HG02571 (cell line): Measurements from ENCODE around the gene NFATC2IP.

Source experiments
- ATAC-seq: cut with Tn5 transposase; IDR thresholded peaks from one replicate; pipeline ENCODE4 v1.9.1; 2021; ENCODE audit warnings: mild to moderate bottlenecking, moderate library complexity; ENCODE audit not compliant: unreplicated experiment

Gene NFATC2IP

DNA sequence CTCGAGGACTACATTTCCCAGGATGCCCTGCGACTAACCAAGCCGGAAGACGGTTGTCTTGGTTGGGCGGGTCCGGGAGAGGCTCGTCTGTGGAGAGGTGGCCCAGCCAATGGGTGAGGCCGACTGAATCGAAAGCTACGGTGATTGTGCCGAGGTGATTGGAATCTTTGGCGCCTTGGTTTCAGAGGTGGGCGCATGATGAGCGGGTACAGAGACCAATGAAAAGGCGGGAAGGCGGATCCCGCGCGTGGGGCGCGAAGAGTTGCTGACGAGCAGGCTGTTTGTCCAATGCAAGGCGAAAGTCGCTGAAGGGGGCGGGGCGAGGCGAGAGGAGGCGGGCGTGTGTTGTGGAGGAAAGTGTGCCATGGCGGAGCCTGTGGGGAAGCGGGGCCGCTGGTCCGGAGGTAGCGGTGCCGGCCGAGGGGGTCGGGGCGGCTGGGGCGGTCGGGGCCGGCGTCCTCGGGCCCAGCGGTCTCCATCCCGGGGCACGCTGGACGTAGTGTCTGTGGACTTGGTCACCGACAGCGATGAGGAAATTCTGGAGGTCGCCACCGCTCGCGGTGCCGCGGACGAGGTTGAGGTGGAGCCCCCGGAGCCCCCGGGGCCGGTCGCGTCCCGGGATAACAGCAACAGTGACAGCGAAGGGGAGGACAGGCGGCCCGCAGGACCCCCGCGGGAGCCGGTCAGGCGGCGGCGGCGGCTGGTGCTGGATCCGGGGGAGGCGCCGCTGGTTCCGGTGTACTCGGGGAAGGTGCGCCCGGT lies at the start of gene NFATC2IP:
Gene NFATC2IP (plus strand): TSS at position 290 of the 762 bp plus-strand sequence. CDS start 75 bp downstream, at position 365.
- ATAC-seq, result peak; percentile 89

GRCh38 chr16:28901862-28902261 lies 48.9 kb upstream of the NFATC2IP start:
- no peak for ATAC-seq

DNA sequence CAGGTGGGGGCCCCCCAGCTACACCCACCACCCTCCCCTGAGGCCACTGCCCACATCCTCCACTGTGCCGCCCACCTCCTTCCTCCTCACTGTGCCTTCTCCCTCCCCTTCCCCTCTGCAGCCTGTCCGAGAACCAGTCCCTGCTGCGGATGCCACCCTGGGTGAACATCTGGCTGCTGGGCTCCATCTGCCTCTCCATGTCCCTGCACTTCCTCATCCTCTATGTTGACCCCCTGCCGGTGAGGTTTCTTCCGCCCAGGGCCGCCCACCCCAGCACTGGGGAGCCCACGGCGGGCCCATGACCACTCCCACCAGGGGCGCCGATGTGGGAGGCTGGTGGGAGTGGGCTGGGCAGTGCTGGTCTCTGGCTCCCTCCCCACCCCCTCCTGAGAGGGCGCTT lies 47.8 kb upstream of the NFATC2IP start:
- ATAC-seq, result no peak

GRCh38 chr16:28903344-28904042 lies 47.2 kb upstream of the NFATC2IP start:
- ATAC-seq, result no peak

- no peak for ATAC-seq
Observed at GRCh38 chr16:28904363-28904762, 46.4 kb upstream of the NFATC2IP start.

GRCh38 chr16:28904828-28905227 lies 45.9 kb upstream of the NFATC2IP start:
- no peak for ATAC-seq

DNA sequence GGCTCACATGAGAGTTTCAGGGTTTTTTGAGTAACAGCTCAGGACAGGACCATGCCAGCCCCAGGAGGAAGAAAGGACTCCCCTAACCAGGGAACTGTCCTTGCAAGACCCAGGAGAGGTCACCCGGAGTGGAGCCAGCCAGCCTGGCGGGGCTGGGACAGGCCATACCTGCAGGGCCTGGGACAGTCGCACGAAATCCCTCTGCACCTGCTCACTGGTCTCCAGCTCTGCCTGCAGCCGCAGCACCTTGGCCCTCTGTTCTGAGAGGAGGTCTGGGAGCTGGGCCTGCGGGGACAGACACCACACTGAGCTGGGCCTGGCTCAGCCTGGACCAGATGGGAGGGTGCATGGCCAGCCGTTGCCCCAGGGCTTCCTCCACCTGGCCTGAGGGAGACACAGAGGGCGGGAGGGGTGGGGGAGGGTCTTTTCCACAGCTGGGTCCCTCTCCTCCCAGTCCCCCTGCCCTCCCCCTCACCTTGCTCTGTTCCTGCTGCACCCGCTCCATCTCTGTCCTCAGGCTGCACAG lies 45.4 kb upstream of the NFATC2IP start:
- ATAC-seq, result no peak

DNA sequence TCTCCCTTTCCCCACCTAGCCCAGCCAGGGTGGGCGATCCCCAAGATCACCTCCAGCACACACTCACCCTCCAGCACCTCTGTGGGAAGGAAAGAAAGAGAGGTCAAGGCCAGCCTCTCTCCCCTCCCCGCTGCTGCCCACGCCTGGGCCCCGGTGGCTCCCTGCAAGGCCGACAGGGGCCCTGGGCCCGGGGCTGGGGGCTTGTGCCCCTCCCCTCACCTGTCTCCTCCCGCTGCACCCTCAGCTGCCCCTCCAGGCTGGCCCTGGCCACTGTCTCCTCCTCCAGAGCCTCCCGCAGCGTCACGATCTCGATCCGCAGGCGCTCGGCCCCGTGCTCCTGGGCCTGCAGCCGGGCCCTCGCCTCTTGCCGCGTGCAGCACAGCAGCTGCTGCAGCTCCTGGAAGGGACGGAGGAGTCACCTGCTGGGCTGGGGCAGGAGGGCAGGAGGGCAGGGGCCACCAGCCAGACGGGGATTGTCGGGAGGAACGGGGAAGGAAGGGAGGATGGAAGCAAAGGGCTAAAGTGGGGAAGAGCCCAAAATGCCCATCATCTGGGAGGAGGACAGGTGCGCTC lies 44.9 kb upstream of the NFATC2IP start:
- ATAC-seq, result no peak

- no peak for ATAC-seq
Observed at GRCh38 chr16:28910086-28911031, 40.4 kb upstream of the NFATC2IP start.

DNA sequence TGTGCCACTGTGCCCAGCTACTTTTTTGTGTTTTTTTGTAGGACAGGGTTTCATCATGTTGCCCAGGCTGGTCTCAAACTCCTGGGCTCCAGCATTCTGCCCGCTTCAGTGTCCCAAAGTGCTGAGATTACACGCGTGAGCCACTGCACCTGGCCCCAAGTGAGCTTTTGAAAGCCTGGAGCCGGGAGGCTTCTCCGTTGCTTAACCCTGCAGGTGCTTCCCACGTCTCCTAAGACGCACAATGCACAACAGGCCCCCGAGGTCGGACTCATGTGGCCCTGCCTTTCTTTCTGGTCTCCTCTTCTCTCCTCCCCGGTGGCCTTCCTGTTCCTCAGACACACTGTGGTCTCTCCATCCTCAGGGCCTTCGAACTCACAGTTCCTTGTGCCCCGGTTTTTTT lies 38.2 kb upstream of the NFATC2IP start:
- ATAC-seq, result no peak

GRCh38 chr16:28913946-28914724 lies 36.6 kb upstream of the NFATC2IP start:
- no peak for ATAC-seq

GRCh38 chr16:28915181-28915580 lies 35.6 kb upstream of the NFATC2IP start:
- ATAC-seq, result no peak

DNA sequence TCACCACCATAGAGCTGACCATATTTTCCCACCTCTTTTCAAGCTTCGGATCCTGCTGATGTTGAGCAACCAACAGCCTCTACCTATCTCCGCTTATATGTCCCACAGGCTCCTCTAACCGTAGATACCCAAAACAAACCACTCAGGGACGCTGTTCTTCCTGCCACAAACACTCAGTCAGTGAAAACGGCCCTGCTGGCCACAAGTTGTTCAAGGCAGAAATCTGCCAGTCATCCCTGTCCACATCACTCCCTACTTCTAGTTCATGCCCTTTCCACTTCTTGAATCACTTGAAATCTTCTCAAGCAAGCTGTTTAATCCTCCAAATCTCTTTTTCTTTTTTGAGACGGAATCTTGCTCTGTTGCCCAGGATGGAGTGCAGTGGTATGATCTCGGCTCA lies 33.6 kb upstream of the NFATC2IP start:
- ATAC-seq, result no peak

DNA sequence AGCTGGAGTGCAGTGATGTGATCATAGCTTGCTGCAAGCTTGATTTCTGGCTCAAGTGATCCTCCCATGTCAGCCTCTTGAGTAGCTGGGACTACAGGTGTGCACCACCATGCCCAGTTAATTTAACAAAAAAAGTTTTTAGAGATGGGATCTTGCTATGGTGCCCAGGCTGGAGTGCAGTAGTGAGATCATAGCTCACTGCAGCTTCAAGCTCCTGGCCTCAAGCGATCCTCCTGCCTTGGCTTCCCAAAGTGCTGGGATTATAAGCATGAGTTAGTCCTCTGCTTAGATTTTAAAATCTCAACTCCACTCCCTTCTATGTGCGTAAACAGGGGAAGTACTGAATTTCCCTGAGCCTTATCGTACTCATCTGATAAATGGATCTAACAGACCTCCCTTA lies 32.0 kb upstream of the NFATC2IP start:
- no peak for ATAC-seq

GRCh38 chr16:28923231-28923587 lies 27.5 kb upstream of the NFATC2IP start:
- ATAC-seq, result no peak

- ATAC-seq, result peak; percentile 38
Observed at GRCh38 chr16:28923652-28924398, 26.9 kb upstream of the NFATC2IP start.

DNA sequence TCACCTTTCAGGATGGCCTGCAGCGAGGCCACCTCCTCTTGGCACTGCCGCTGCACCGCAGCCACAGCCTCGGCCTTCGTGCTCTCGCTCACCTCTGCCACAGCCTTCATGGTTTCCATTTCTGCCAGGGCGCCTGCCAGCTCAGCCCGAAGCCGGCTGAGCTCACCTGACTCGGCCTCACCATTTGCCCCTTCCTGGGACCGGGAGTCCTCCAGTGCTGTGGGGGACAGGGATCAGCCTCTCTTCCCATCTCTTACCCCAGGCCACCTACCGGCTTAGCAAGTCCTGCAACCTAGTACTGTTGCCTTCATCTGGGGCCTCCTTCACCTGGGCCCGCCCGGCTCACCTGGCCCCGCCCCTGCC lies 26.4 kb upstream of the NFATC2IP start:
- ATAC-seq, result peak; percentile 5

DNA sequence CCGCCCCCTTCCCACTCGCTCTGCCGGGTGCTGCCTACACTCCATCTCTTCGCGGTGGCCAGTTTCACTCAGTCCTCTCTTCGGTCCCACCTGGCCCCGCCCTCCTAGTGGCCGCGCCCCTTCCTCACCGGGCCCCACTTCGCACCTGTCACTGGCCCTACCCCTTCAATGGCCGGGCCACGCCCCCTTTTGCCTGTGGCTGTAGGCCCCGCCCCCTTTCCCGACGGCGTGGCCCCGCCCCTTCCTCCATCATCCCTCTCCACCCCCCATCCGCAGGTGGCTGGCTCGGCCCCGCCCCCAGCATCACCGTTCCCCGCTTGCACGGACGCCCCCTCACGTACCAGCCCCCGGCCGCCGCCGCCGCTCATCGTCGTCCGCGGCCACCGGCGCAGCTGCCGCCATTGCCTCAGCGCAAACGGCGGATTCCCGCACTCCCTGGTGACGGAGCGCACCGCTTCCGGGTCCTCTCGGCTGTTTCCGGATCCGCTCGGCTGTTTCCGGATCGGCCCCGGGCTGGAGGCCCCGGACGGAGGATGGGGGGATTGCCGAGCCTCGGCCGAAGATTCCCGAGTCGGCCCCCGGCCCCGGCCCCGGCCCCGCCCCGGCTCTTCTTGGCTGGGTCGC lies 25.9 kb upstream of the NFATC2IP start, which contains the start of gene RABEP2:
Gene RABEP2 (minus strand): TSS at position 477 of the 624 bp plus-strand sequence. CDS start 75 bp downstream, at position 402.
- peak; percentile 59 for ATAC-seq
